ENCODE results near the gene PGLYRP3. TPM values are rescaled to one million over a fixed set of nuclear protein-coding genes. Genes with fewer than 3 reads are reported as not detected.

Gene PGLYRP3
- not detected for polyA plus RNA-seq (ENCODE audit: insufficient read length in 4 of 4)

DNA sequence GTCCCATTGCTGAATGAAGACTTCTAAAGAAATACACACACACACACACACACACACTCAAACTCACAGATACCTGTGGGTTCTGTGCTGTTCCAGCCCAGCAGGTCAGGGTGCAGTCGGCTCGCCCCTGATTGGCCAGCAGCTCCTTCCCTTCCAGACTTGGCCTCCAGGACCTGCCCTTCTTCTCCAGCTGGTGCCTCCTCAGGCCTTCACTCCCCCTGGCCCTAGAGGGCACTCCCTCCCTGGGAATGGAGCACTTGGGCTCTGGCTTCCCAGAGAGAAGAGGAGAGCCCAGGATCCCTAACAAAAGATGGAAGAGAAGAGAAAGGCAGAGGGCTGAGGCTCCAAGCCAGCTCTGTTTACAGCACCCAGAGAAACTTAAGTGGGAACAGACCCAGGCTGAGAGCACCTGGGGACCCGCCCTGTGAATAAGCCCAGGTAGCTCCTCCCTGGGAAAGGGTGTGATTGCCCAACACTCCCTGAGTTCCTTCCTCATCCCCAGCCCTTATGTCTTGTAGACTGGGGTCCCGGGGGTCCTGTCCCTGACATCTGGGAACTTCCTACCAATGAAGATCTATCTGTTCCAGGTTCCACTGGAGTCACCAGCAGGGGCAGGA lies at the start of gene PGLYRP3:
Gene PGLYRP3, minus strand, starts transcription at position 383 of the 617 bp plus-strand sequence. CDS start 2,287 bp downstream, outside the sequence.
- DNase-seq (ENCODE audit: low read depth in 4 of 4, low spot score in 2 of 4), result no peak

DNA sequence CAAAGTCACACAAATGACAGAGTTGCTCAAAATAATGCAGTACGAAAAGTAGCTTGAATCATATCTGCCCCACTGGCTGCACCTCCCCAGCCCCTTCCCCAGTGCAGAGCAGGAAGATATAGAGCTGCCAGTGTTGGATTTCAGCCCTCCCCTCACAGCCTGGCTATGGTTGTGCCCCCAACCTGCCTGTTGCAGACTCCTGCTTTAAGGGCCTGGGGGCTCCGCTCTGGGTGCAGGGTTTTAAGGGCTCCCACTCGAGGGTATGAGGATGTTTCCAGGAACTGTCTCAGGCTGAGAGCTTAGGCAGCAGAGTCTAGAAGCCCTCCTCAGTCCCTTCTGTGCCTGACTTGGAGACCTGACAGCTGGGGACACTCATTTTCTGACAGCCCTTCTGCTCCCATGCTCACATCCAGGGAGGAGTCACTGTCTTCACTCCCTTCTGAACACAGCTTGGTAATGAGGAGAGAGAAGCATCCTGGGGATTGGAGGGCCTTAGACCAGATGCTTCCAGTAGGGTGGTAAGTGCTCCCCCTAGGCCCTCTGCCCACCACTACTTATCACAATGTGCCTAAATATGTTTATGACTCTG lies 49.5 kb upstream of the PGLYRP3 start:
- DNase-seq (ENCODE audit: low read depth in 4 of 4, low spot score in 2 of 4), result peak in 3 of 4 donors; percentile 30 to 69 (median 52)

DNA sequence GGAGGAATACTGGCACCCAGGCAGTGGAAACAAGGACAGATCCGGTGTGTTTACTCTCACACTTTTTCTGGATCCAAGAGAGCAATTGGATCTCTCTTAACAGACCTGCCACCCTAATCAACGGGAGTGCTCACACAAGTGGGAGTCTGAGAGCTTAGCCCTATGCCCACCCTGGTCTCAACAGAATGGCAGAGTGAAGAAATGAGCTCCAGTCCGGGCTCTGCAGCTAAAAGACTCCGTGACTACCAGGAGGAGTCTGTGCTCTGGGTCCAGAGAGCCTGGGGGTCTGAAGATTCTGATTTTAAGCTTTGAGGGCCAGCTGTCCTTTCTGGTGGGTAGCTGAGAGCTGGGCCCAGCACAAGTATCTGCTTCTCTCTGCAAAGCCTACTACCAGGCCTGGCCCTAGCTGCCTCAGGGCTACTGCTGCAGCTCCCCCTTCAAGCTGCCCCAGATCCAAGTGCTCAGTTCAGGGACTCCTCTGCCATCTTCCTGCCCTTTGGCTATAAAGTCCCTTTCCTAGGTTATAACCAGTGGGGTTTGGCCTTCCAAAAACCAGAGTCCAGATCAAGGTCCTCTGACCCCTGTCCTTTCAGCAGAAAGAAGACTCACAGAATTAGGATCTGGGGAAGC lies 48.8 kb upstream of the PGLYRP3 start:
- no peak for DNase-seq (ENCODE audit: low read depth in 4 of 4, low spot score in 2 of 4)

DNA sequence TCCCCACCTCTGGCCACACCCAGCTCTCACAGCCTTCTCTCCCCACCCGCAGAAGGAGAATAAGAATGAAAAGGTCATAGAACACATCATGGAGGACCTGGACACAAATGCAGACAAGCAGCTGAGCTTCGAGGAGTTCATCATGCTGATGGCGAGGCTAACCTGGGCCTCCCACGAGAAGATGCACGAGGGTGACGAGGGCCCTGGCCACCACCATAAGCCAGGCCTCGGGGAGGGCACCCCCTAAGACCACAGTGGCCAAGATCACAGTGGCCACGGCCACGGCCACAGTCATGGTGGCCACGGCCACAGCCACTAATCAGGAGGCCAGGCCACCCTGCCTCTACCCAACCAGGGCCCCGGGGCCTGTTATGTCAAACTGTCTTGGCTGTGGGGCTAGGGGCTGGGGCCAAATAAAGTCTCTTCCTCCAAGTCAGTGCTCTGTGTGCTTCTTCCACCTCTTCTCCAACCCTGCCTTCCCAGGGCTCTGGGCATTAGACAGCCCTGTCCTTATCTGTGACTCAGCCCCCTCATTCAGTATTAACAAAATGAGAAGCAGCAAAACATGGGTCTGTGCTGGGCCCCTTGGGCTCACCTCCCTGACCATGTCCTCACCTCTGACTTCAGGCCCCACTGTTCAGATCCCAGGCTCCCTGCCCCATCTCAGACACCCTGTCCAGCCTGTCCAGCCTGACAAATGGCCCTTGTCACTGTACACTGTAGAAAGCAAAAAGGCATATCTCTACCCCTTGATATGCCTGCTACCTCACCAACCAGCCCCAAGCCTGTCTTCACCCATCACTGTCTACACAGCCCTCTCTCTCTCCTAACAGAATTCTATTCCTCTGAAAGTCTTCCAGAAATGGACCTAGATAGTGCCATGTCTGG lies 48.1 kb upstream of the PGLYRP3 start:
- no peak for DNase-seq (ENCODE audit: low read depth in 4 of 4, low spot score in 2 of 4)

DNA sequence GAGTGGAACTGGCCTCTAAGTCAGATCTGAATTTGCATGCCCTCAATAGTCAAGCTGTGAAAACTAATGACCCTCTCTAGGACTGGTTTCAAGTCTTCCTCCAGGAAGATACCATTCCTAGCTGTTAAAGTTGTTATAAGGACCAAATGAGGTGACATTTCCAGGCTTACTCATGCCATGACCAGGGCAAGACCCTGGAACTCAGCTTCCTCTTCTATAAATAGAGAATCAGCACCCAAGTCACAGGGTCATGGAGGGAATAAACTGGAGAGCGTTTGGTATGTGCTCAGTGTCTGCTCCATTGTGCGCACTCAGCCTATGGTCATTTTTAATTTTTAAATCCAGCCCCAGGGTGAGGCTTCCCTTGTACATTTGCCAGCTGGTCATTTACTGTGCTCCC lies 47.4 kb upstream of the PGLYRP3 start:
- no peak for DNase-seq (ENCODE audit: low read depth in 4 of 4, low spot score in 2 of 4)

GRCh38 chr1:153359241-153359640 lies 46.5 kb upstream of the PGLYRP3 start:
- DNase-seq (ENCODE audit: low read depth in 4 of 4, low spot score in 2 of 4), result no peak

- no peak for DNase-seq (ENCODE audit: low read depth in 4 of 4, low spot score in 2 of 4)
Measured at GRCh38 chr1:153358691-153358975, 45.9 kb upstream of the PGLYRP3 start.

GRCh38 chr1:153357853-153358690 lies 45.3 kb upstream of the PGLYRP3 start, which contains the start of gene S100A9:
TSS of gene S100A9 (plus strand) at chr1:153357854. CDS start at chr1:153358284, 430 bp downstream.
- no peak for DNase-seq (ENCODE audit: low read depth in 4 of 4, low spot score in 2 of 4)

DNA sequence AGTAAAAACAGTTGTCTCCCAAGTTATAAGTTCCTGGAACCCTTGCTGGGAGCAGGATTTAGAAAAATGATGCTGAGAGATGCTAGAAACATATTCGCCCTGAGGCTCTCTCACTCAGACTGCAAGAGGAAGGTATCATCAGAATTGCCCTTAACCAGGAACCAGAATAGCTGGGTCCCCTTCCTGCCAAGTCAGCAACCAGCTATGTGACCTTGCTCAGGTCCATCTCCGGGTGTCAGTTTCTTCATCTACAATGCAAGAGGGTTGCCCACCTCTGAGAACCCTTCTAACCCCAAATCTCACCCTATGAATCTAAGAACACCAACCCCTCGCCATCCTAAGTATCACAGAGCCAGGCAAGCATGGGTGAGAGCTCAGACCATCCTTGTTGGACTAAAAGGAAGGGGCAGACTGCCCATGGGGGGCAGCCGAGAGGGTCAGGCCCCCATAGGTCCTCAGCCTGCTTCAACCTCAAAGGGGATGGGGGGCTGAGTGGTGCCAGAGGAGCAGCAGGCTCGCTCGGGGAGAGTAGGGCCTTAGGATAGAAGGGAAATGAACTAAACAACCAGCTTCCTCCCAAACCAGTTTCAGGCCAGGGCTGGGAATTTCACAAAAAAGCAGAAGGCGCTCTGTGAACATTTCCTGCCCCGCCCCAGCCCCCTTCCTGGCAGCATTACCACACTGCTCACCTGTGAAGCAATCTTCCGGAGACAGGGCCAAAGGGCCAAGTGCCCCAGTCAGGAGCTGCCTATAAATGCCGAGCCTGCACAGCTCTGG lies 44.5 kb upstream of the PGLYRP3 start:
- DNase-seq (ENCODE audit: low read depth in 4 of 4, low spot score in 2 of 4), result no peak

DNA sequence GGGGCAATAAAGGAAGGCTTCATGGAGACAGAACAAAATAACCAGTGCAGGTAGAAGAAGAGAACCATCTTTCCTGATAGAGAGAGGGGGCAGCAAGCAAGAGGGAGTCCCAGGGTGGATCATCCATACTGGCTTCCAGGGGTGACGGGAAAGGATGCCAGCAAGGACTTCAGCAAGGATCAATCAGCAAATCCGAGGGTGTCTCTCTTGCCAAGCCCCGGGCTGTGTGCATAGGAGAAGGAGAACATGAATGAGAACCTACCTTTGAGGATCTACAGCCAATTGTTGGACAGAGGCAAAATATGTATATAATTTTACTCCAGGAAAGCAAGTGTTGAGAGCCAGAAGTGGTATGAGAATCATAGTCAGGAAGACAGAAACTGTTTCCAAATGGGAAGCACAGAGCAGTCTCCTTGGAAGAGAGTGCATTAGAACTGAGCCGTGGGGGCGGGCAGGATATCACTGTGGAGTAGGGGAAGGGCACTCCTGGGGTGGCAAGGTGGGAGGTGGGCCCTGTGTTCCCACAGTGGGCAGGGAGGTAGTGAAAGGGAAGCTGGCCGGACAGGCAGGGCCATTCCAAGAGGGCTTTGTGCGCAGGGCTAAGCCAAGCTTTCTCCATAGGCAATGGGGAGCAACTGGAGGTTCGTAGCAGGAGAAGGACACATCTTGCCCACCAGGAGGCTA lies 43.8 kb upstream of the PGLYRP3 start:
- DNase-seq (ENCODE audit: low read depth in 4 of 4, low spot score in 2 of 4), result no peak

- DNase-seq (ENCODE audit: low read depth in 4 of 4, low spot score in 2 of 4), result no peak
Measured at GRCh38 chr1:153355445-153356071, 42.8 kb upstream of the PGLYRP3 start.

- no peak for DNase-seq (ENCODE audit: low read depth in 4 of 4, low spot score in 2 of 4)
Measured at GRCh38 chr1:153354515-153355193, 41.9 kb upstream of the PGLYRP3 start.

DNA sequence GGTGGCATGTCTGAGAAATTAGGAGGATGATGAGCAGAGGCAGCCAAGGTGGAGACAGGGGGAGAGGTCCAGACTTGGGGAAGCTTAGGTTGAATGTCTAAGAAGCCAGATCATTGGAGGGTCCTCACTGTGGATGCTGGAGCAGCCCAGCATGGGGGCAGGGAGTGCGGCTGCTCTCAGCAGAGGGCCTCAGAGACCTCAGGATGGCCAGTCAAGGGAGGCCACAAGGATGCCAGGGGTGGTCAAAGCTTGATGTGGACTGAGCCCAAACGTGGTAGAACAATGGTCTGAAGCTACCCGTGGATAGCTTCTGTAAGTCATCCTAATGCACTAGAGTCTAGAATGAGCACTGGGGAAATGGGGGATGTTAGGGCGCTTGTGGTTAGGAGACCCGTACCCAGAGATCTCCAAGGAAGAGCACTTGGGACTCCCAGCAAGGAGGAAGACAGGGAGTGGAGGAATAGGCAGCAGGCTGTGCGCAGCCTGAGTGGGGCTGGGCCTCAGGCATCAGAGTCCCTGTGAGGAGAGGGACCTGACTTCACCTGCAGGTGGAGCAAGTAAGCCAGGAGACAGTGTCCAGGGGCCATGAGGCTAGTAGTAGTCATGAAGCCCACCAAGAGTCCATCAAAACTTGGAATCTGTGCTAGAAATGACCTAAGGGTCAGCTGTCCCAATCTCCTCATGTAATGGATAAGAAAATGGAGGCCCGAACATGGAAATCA lies 40.6 kb upstream of the PGLYRP3 start:
- no peak for DNase-seq (ENCODE audit: low read depth in 4 of 4, low spot score in 2 of 4)

GRCh38 chr1:153352523-153352922 lies 39.8 kb upstream of the PGLYRP3 start:
- peak in 3 of 4 donors; percentile 7 to 34 (median 28) for DNase-seq (ENCODE audit: low read depth in 4 of 4, low spot score in 2 of 4)

DNA sequence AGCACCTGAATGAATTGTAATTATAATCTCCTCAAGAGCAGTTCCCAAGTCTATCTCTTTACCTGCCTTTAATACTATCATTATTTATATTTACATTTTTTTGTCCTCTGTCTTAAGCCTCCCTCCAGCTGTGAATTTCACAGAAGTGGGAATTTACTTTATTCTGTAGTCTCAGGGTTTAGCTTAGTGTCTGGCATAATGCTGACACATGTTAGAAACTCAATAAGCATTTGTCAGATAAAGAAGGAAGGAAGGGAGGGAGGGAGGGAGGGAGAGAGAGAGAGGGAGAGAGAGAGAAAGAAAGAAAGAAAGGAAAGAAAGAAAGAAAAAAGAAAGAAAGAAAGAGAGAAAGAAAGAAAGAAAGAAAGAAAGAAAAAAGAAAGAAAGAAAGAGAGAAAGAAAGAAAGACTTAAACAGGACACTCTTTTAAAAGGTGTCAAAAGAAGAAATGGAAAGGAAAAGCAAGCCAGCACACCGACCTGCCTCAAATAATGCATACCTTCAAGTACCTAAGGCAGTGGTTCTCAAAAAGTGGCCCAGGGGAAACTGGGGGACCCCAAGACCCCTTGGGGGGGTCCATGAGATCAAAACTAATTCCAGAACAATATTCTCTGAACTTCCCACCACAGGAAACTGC lies 37.7 kb upstream of the PGLYRP3 start:
- no peak for DNase-seq (ENCODE audit: low read depth in 4 of 4, low spot score in 2 of 4)

DNA sequence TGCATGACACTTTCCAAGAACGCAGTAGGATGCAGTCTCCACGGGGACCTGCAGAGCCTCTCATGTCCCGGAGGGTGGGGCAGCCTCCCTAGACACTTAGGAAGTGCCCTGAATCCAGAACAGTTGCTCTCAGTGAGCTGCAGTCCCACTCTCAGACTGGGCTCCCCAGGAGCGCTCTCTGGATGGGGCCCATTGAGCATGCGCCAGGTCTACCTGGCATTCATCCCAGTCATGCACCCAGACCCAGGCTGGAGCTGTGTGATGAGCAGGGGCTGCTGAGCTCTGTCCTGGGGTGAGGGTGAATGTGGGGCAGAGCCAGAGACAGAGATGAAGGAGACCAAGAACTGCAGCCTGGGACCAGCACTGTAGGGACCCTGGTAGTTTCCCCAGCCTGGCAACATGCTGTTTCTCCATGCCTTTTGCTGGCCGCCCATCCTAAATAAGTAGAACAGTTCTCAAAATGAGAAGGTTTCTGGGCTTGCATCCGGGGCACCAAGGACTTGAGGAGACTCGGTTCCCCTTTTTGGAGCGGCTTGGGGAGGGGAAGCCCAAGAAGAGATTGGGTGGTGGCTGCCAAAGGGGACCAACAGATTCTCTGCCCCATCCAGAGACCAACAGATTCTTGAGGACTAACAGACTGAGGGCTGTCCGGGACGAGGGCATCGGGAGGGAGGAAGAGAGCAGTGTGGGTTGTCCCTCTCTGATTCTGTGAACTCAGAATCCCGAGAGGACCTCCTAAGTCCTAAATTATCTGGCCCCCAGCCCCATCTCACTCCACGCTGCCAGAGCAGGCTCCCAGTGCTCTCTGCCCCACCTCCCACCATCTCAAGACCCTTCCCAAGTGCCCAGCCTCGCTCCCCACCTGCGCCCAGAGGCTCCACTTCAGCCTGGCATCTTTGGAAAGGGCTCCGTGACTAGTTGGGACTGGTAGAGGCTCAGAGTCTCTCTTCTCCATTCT lies 36.9 kb upstream of the PGLYRP3 start:
- DNase-seq (ENCODE audit: low read depth in 4 of 4, low spot score in 2 of 4), result no peak

Data from left renal cortex interstitium (tissue), 4 donors.